ENCODE measurements around the gene NEK4.
"Not testable (repeated sequence)": the region's sequence is repeated elsewhere in the genome, so short reads cannot be mapped to it uniquely, and the experiment has no call there.

GRCh38 chr3:52728753-52729152 lies 42.0 kb downstream of the NEK4 start:
- not testable (repeated sequence) for TF ChIP-seq CTCF (IDR thresholded peaks at IDR 0.05; ENCODE audit: insufficient read depth, low read length); POLR2AphosphoS5 (IDR thresholded peaks at IDR 0.05; ENCODE audit: low read depth); GABPA (IDR thresholded peaks at IDR 0.05; ENCODE audit: low read depth)

Measured in HL-60 (cell line).